Adrenal gland (tissue), 5 donors: Measurements from ENCODE around the gene CUEDC1.

Experiments used
- CTCF ChIP-seq, 6 experiments: fragments of 450-650 bp in 4 of 6; fragments of 200-600 bp in 2 of 6; sonication (generic) in 1 of 6; IDR thresholded peaks; 1 replicate in 5 of 6; 2 replicates in 1 of 6; pipeline versions ENCODE4 v1.5.1 to v1.8.0; 2016 to 2021; ENCODE audit warnings: antibody characterized with exemption in 6 of 6, mild to moderate bottlenecking in 2 of 6, moderate library complexity in 1 of 6
- POLR2A ChIP-seq, 2 donors: fragments of 450-650 bp; IDR thresholded peaks; one replicate each; pipeline ENCODE4 v1.6.1; 2017; ENCODE audit warnings: antibody characterized with exemption in 2 of 2, mild to moderate bottlenecking in 2 of 2, moderate library complexity in 1 of 2
- donor health status: DM: no; HTN: no; CAD: no.

- TF ChIP-seq CTCF (IDR thresholded peaks at IDR 0.05), result no peak
- TF ChIP-seq POLR2A (IDR thresholded peaks at IDR 0.05), result no peak
Measured at GRCh38 chr17:57965521-57966160, 10.4 kb upstream of the CUEDC1 start.
